ENCODE data around the gene RPL32. TPM values are rescaled to one million over a fixed set of nuclear protein-coding genes. Genes with fewer than 3 reads are reported as not detected.

The RPL32 gene
- total RNA-seq, 1 donor from 2014 or later = 972 TPM

DNA sequence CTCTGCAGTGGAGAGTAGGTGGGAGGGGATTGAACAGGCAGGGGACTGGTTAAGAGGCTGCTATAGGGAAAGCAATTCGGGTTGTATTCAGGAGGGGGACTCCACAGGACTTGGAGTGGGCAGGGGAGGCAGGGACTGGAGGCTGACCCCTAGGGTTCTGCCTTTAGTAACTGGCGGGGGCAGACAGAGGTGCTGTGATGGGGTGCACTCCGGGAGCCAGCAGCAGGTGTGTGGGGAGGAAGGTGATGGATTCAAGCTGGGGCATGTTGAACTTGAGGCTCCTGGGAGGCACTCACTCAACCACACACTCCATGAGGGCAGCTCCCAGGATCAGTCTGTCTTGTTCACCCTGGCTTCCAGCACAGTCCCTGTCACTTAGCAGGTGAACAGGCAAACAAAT is 32.4 kb downstream of the RPL32 start:
- DNase-seq (ENCODE audit: low spot score) = no peak
- Mint-ChIP-seq H3K27ac (ENCODE audit: unreplicated experiment) (no peak overlapping the region), H3K4me1 (ENCODE audit: low read depth) (peaks cover 9% of the 10 kb centered on the region), H3K27me3 (ENCODE audit: low read depth) (no peaks in the 10 kb centered on the region), H3K4me3 (ENCODE audit: unreplicated experiment) (no peak overlapping the region), H3K36me3 (ENCODE audit: low read depth) (peaks cover 13% of the 10 kb centered on the region), H3K9me3 (ENCODE audit: low read depth) (no peaks in the 10 kb centered on the region)
- TF ChIP-seq, protein P1, sequence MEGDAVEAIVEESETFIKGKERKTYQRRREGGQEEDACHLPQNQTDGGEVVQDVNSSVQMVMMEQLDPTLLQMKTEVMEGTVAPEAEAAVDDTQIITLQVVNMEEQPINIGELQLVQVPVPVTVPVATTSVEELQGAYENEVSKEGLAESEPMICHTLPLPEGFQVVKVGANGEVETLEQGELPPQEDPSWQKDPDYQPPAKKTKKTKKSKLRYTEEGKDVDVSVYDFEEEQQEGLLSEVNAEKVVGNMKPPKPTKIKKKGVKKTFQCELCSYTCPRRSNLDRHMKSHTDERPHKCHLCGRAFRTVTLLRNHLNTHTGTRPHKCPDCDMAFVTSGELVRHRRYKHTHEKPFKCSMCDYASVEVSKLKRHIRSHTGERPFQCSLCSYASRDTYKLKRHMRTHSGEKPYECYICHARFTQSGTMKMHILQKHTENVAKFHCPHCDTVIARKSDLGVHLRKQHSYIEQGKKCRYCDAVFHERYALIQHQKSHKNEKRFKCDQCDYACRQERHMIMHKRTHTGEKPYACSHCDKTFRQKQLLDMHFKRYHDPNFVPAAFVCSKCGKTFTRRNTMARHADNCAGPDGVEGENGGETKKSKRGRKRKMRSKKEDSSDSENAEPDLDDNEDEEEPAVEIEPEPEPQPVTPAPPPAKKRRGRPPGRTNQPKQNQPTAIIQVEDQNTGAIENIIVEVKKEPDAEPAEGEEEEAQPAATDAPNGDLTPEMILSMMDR (IDR thresholded peaks at IDR 0.05) = no peak

DNA sequence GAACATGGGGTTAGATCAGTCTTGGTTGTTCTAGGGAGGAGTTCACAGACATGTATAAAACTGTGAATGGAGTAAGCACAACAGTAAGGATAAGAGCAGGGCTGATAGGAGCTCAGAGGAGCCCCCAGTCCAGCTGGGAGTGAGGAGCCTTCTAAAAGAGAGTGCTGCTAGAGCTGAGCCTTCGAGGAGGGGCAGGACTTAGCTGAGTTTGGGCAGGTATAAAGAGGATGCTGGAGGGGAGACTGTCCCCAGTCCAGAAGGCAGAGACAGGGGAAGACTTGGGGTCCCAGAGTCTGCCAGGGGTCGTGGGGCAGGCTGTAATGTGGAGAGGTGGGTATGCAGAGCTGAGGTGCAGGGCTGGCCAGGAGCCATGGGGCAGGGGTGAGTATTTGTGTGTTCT is 32.8 kb downstream of the RPL32 start:
- H3K9me3 Mint-ChIP-seq (ENCODE audit: low read depth) = no peaks in the 10 kb centered on the region
- DNase-seq (ENCODE audit: low spot score) = no peak
- no peaks in the 10 kb centered on the region for H3K27me3 Mint-ChIP-seq (ENCODE audit: low read depth)
- no peak overlapping the region for H3K4me3 Mint-ChIP-seq (ENCODE audit: unreplicated experiment)
- TF ChIP-seq, protein P1 (IDR thresholded peaks at IDR 0.05) = no peak
- no peak overlapping the region for H3K27ac Mint-ChIP-seq (ENCODE audit: unreplicated experiment)
- peaks cover 9% of the 10 kb centered on the region for H3K4me1 Mint-ChIP-seq (ENCODE audit: low read depth)
- H3K36me3 Mint-ChIP-seq (ENCODE audit: low read depth) = peaks cover 13% of the 10 kb centered on the region

DNA sequence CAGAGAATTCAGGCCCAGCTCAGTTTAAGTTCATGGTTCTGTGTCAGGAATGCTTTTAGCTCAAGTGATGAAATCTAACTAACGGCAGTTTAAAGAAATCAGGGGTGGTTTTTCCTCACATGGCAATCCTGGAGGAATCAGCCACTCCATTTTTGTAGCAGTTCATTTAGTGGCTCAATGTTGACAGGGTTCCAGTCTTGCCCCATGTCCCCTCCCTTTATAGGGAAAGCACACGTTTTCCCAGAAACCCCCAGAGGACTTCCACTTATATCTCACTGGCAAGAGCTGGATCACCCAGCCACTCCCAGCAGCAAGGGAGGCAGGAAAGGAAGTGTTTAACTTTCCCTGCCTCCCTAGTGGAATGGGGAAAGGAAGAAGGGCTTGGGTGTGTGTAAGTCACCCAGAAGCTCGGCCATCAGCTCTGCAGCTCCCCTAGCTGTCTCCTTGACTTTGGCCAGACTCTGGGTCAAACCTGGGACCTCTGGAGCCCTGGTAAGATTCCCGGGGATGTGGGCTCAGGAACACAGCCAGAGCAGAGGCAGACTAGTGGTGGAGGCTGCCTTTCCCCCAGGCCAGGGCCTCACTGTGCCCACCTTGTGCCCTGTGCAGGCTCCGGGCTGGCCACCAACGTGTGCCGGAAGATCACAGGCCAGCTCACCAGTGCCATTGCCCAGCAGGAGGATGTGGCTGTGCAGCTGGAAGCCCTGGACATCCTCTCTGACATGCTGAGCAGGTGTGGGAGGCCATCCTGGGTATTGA is 33.6 kb downstream of the RPL32 start:
- TF ChIP-seq, protein P1 (IDR thresholded peaks at IDR 0.05) = no peak
- no peaks in the 10 kb centered on the region for H3K27me3 Mint-ChIP-seq (ENCODE audit: low read depth)
- peaks cover 9% of the 10 kb centered on the region for H3K4me1 Mint-ChIP-seq (ENCODE audit: low read depth)
- no peak overlapping the region for H3K27ac Mint-ChIP-seq (ENCODE audit: unreplicated experiment)
- DNase-seq (ENCODE audit: low spot score) = no peak
- no peak overlapping the region for H3K4me3 Mint-ChIP-seq (ENCODE audit: unreplicated experiment)
- H3K9me3 Mint-ChIP-seq (ENCODE audit: low read depth) = no peaks in the 10 kb centered on the region
- H3K36me3 Mint-ChIP-seq (ENCODE audit: low read depth) = peaks cover 14% of the 10 kb centered on the region

DNA sequence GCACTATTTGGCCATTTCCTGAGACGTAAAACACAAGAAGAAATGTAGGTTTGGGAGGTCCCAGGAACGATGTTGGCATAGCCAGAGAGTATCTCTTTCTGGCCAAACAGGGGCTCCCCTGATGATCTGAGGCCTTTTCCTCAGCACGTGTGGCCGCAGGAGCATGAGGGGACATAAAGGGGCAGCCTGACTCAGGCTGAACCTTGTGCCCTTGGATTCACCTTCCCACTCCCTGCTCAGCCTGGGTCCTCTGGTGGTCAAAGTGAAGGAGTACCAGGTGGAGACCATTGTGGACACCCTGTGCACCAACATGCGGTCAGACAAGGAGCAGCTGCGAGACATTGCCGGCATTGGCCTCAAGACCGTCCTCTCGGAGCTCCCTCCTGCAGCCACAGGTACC is 34.3 kb downstream of the RPL32 start:
- no peak overlapping the region for H3K4me3 Mint-ChIP-seq (ENCODE audit: unreplicated experiment)
- peaks cover 14% of the 10 kb centered on the region for H3K36me3 Mint-ChIP-seq (ENCODE audit: low read depth)
- H3K27ac Mint-ChIP-seq (ENCODE audit: unreplicated experiment) = no peak overlapping the region
- H3K9me3 Mint-ChIP-seq (ENCODE audit: low read depth) = no peaks in the 10 kb centered on the region
- H3K27me3 Mint-ChIP-seq (ENCODE audit: low read depth) = no peaks in the 10 kb centered on the region
- peaks cover 9% of the 10 kb centered on the region for H3K4me1 Mint-ChIP-seq (ENCODE audit: low read depth)
- TF ChIP-seq, protein P1 (IDR thresholded peaks at IDR 0.05) = no peak
- DNase-seq (ENCODE audit: low spot score) = no peak

DNA sequence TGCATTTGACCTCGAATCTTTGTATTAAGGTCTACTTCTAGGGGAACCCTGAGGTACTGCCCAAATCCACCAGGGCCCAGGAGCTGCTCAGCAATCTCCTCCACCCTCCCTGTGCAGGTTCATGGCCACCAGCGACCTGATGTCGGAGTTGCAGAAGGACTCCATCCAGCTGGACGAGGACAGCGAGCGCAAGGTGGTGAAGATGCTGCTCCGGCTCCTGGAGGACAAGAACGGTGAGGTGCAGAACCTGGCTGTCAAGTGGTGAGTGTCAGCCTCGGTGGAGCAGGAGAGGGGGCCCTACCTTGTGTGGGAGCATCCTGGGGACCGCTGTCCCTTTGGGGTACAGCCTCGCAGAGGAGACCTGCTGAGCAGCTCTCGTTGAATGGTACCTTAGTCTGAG is 38.0 kb downstream of the RPL32 start:
- Mint-ChIP-seq H3K9me3 (ENCODE audit: low read depth) (no peaks in the 10 kb centered on the region), H3K4me3 (ENCODE audit: unreplicated experiment) (no peak overlapping the region), H3K27me3 (ENCODE audit: low read depth) (no peaks in the 10 kb centered on the region), H3K27ac (ENCODE audit: unreplicated experiment) (no peak overlapping the region), H3K36me3 (ENCODE audit: low read depth) (peaks cover 14% of the 10 kb centered on the region), H3K4me1 (ENCODE audit: low read depth) (no peaks in the 10 kb centered on the region)
- TF ChIP-seq, protein P1 (IDR thresholded peaks at IDR 0.05) = no peak
- DNase-seq (ENCODE audit: low spot score) = no peak
